Sigmoid colon (tissue), 7 donors: Measurements from ENCODE around the gene JAZF1. TPM values are rescaled to one million over a fixed set of nuclear protein-coding genes. Genes with fewer than 3 reads are reported as not detected.

ENCODE experiments used
- DNase-seq: peaks from one replicate; pipeline ENCODE4 v3.0.0-alpha.2; 2019
- H3K27ac ChIP-seq, 4 donors: fragments of 200-600 bp; sonication (generic); one replicate each; pipeline ENCODE4 v1.5.1; 2016 to 2019; ENCODE audit warnings: mild to moderate bottlenecking in 1 of 4
- H3K27me3 ChIP-seq, 3 donors: fragments of 200-600 bp; sonication (generic); one replicate each; pipeline ENCODE4 v1.5.1; 2019; ENCODE audit warnings: mild to moderate bottlenecking in 1 of 3
- H3K36me3 ChIP-seq, 4 donors: fragments of 200-600 bp; sonication (generic); one replicate each; pipeline ENCODE4 v1.5.1; 2016 to 2019
- H3K4me1 ChIP-seq, 4 donors: fragments of 200-600 bp; sonication (generic); one replicate each; pipeline ENCODE4 v1.5.1; 2017 to 2019
- H3K4me3 ChIP-seq, 4 donors: fragments of 200-600 bp; sonication (generic); one replicate each; pipeline ENCODE4 v1.5.1; 2017 to 2019; ENCODE audit warnings: mild to moderate bottlenecking in 2 of 4, moderate library complexity in 1 of 4
- H3K9me3 ChIP-seq, 4 donors: fragments of 200-600 bp in 3 of 4; sonication (generic) in 3 of 4; one replicate each; pipeline versions ENCODE4 v1.5.1 to v1.6.1; 2013 to 2019
- CTCF ChIP-seq, 4 experiments: fragments of 450-650 bp in 3 of 4; fragments of 200-600 bp in 1 of 4; IDR thresholded peaks; one replicate each; pipeline ENCODE4 v1.5.1; 2016 to 2019; ENCODE audit warnings: antibody characterized with exemption in 4 of 4, mild to moderate bottlenecking in 3 of 4, moderate library complexity in 2 of 4
- EP300 ChIP-seq, 4 donors: sonication (generic); formaldehyde crosslinking; IDR thresholded peaks; one replicate each; pipeline ENCODE4 v1.6.1; 2017; ENCODE audit warnings: antibody characterized with exemption in 4 of 4
- POLR2A ChIP-seq, 2 donors: fragments of 450-650 bp; IDR thresholded peaks; one replicate each; pipeline ENCODE4 v1.6.1; 2016; ENCODE audit warnings: antibody characterized with exemption in 2 of 2, mild to moderate bottlenecking in 2 of 2, moderate library complexity in 2 of 2
- POLR2AphosphoS5 ChIP-seq, 4 donors: sonication (generic); formaldehyde crosslinking; IDR thresholded peaks; one replicate each; pipeline ENCODE4 v1.6.1; 2017; ENCODE audit warnings: antibody characterized with exemption in 4 of 4
- WGBS, 2 donors: extraction: QIAGEN DNeasy Blood & Tissue Kit; methylation state at CpG; one replicate each; pipeline ENCODE4 v1.1.7; 2013; 5-methylcytosine and 5-hydroxymethylcytosine counted together
- intact Hi-C: fragments of 100-400 bp; cut with DNase I; formaldehyde crosslinking; loops from one replicate; pipeline ENCODE4 v1.15.1; 2023
- polyA plus RNA-seq, 3 donors: library from polyadenylated mRNA; stranded (reverse); fragments of 200-250 nt; gene quantifications; one replicate each; pipeline ENCODE4 v1.2.3, GENCODE V29; 2013
- total RNA-seq, 4 donors: library from RNA; depleted of rRNA; stranded (reverse); fragments of >200 nt; gene quantifications; one replicate each; pipeline ENCODE4 v1.1.0, GENCODE V29; 2016
- donor health status: healthy with polysubstance abuse.
- donor health status: Bipolar disorder and iron deficiency.
- donor health status: healthy.

JAZF1 gene
- total and polyA plus RNA-seq, 7 donors = 4.2 to 59.6 (median 46.4) TPM

DNA sequence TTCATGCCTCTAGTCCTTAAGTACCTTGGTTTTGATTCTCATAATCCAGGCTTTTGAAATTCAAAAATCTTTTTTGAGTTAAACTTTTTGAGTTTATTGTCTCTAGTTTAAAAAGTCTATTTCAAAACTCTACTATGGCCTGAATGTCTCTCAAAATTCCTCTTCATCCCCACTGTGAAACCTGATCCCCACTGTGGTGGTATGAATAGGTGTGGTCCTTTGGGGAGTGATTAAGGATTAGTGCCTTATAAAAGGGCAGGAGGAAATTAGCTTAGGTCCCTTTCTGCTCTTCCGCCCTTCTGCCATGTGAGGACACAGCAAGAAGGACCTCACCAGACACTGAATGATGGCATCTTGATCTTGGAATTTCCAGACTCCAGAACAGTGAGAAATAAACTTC, 44.1 kb upstream of the JAZF1 start:
- Histone ChIP-seq H3K27me3 (no peaks in the 10 kb centered on the region), H3K4me1 (no peaks in the 10 kb centered on the region), H3K4me3 (no peak overlapping the region), H3K36me3 (no peaks in the 10 kb centered on the region), H3K27ac (no peak overlapping the region), H3K9me3 (no peaks in the 10 kb centered on the region)
- DNase-seq = no peak
- no peak for TF ChIP-seq EP300 (IDR thresholded peaks at IDR 0.05)
- no peak for TF ChIP-seq CTCF (IDR thresholded peaks at IDR 0.05)
- no peak for TF ChIP-seq POLR2AphosphoS5 (IDR thresholded peaks at IDR 0.05)
- no peak for TF ChIP-seq POLR2A (IDR thresholded peaks at IDR 0.05)
- 90 to 96% methylated on average over 1 of the region's 1 CpG for WGBS, 2 donors
- intact Hi-C loops = no loop called here

- no peak for DNase-seq
- Histone ChIP-seq H3K27ac (no peak overlapping the region), H3K9me3 (no peaks in the 10 kb centered on the region), H3K4me1 (no peaks in the 10 kb centered on the region), H3K4me3 (no peak overlapping the region), H3K27me3 (no peaks in the 10 kb centered on the region), H3K36me3 (no peaks in the 10 kb centered on the region)
- 34 to 76% methylated on average over 1 of the region's 1 CpG for WGBS, 2 donors
- TF ChIP-seq CTCF (IDR thresholded peaks at IDR 0.05) = no peak
- no peak for TF ChIP-seq POLR2AphosphoS5 (IDR thresholded peaks at IDR 0.05)
- TF ChIP-seq EP300 (IDR thresholded peaks at IDR 0.05) = no peak
- TF ChIP-seq POLR2A (IDR thresholded peaks at IDR 0.05) = no peak
- intact Hi-C loops = no loop called here
These were observed 43.6 kb upstream of the JAZF1 start for GRCh38 chr7:28224172-28224571.

DNA sequence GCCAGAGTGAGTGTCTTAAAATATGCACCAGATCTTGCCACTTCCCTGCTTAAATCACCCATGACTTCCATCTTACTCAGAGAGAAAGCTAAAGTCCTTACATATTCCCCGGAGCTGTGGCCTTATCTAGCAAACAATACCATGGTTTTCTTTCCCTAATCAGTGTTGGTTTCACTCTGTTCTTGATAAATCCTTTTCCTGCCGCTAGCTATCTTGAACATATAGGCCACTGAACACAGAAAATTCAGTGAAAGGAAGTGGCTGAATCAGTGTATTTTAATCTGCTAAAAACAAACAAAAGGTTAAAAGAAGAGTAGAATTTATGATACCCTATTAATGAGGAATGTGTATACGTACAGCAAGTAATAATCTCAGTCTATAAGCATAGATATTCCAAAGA, 42.0 kb upstream of the JAZF1 start:
- Histone ChIP-seq H3K27me3 (no peaks in the 10 kb centered on the region), H3K27ac (no peak overlapping the region), H3K36me3 (no peaks in the 10 kb centered on the region), H3K4me3 (no peak overlapping the region), H3K9me3 (no peaks in the 10 kb centered on the region), H3K4me1 (no peaks in the 10 kb centered on the region)
- intact Hi-C loops = no loop called here
- no peak for DNase-seq
- TF ChIP-seq POLR2A (IDR thresholded peaks at IDR 0.05) (no peak), EP300 (IDR thresholded peaks at IDR 0.05) (no peak), CTCF (IDR thresholded peaks at IDR 0.05) (no peak), POLR2AphosphoS5 (IDR thresholded peaks at IDR 0.05) (no peak)
- 53 to 61% methylated on average over 3 of the region's 3 CpGs for WGBS, 2 donors

DNA sequence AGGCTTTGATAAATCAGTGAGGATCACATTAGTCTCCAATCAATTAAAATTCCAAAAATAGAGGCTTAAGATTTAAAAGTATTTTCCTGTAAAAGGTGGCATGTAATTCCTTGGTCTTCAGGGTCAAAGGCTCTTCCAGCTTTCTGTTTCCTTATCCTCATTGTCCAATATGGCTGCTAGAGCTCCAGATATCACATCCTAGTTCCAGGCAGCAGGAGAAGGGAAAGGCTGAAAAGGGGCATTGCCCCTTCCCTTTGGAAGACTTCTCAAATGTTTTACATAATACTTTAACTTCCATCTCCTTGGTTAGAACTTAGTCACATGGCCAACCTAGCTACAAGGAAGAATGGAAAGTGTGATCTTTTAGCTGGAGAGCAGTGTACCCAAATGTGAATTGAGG, 39.2 kb upstream of the JAZF1 start:
- no peak overlapping the region for H3K4me3 ChIP-seq
- H3K9me3 ChIP-seq = no peaks in the 10 kb centered on the region
- TF ChIP-seq CTCF (IDR thresholded peaks at IDR 0.05) (no peak), POLR2AphosphoS5 (IDR thresholded peaks at IDR 0.05) (no peak), EP300 (IDR thresholded peaks at IDR 0.05) (no peak), POLR2A (IDR thresholded peaks at IDR 0.05) (no peak)
- no peaks in the 10 kb centered on the region for H3K27me3 ChIP-seq
- no peaks in the 10 kb centered on the region for H3K4me1 ChIP-seq
- intact Hi-C loops = no loop called here
- H3K27ac ChIP-seq = no peak overlapping the region
- no peak for DNase-seq
- H3K36me3 ChIP-seq = no peaks in the 10 kb centered on the region

DNA sequence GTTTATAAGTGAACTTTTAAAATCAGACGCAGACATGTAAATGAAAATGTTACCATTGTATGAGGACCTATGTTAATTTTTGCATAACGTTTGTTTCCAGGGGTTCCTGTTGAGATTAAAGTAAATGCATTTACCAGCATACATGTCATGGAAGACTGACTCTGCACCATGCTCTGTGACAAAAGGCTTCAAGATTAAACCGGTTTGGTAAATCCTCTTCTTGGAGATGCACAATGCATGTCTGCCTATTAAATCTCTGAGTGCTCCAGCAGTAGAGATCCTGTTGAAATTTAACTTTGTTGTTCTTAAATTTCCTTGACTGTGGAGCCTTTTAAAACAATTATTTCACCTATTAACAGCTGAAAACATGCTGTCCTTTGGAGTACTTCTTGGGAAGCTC, 36.5 kb upstream of the JAZF1 start:
- DNase-seq = no peak
- intact Hi-C loops = no loop called here
- Histone ChIP-seq H3K27ac (no peak overlapping the region), H3K4me1 (no peaks in the 10 kb centered on the region), H3K9me3 (no peaks in the 10 kb centered on the region), H3K4me3 (no peak overlapping the region), H3K27me3 (no peaks in the 10 kb centered on the region), H3K36me3 (no peaks in the 10 kb centered on the region)
- TF ChIP-seq EP300 (IDR thresholded peaks at IDR 0.05) = no peak
- TF ChIP-seq POLR2AphosphoS5 (IDR thresholded peaks at IDR 0.05) = no peak
- no peak for TF ChIP-seq POLR2A (IDR thresholded peaks at IDR 0.05)
- TF ChIP-seq CTCF (IDR thresholded peaks at IDR 0.05) = no peak
- 65 to 77% methylated on average over 3 of the region's 3 CpGs for WGBS, 2 donors
